Stimulated activated CD4-positive, alpha-beta T cell treated with anti-CD3 and anti-CD28 coated beads, Interleukin-12 subunit alpha, Interleukin-12 subunit beta, amount 100 ng/mL, for 48 hours (primary cell): ENCODE measurements around the gene CFAP74.
A peak's percentile ranks its signal among the peaks of the same experiment; 100 is the strongest.
"Not testable (repeated sequence)": the region's sequence is repeated elsewhere in the genome, so short reads cannot be mapped to it uniquely, and the experiment has no call there.

Experiments
- DNase-seq, 3 donors: peaks; one replicate each; pipeline ENCODE4 v3.0.0-alpha.2; 2020; ENCODE audit warnings: low read depth in 2 of 3, low spot score in 1 of 3

The CFAP74 gene

GRCh38 chr1:1899266-1899966 is 104.2 kb downstream of the CFAP74 start:
- no peak for DNase-seq

GRCh38 chr1:1898246-1898933 is 105.2 kb downstream of the CFAP74 start:
- DNase-seq, result no peak

GRCh38 chr1:1895456-1896336 is 107.9 kb downstream of the CFAP74 start:
- no peak for DNase-seq

DNA sequence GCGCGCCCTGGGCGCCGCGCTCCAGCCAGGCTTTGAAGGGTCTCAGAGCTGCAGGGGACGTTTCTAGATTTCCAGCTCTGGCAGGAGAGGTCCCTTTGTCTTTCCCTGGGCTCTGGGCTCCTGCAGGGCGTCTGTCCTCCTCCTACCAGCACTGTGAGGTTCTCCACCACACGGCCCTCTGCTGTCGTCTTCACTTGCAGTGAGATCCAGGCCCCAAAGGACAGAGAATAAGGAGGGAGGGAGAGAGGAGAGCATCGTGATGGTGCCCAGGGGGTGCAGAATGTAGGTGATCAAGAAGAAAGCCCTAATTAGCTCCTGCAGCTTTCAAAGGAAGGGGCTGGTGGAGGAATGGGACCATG is 108.5 kb downstream of the CFAP74 start:
- DNase-seq, result no peak

GRCh38 chr1:1894354-1895059 is 109.1 kb downstream of the CFAP74 start:
- DNase-seq, result no peak

DNA sequence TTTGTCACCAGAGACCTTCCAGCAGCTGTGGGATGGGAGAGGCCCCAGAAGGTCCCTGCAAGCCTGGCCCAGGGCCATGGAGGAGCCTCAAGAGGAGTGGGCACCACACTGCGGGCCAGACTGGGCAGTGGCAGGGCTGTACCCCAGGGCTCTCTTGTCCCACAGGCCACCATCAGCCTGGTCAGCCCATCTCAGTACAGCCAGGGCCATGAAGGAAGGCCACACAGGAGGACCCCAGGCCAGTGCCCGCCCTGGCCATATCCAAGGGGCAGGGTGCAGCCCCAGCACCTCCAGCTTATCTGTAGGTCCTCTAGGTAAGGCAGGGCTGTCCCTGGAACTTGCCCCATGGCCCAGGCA is 109.6 kb downstream of the CFAP74 start:
- no peak for DNase-seq

GRCh38 chr1:1893291-1893985 is 110.1 kb downstream of the CFAP74 start:
- DNase-seq, result no peak

GRCh38 chr1:1892763-1893120 is 110.8 kb downstream of the CFAP74 start:
- no peak for DNase-seq

GRCh38 chr1:1892079-1892762 is 111.4 kb downstream of the CFAP74 start:
- no peak for DNase-seq

DNA sequence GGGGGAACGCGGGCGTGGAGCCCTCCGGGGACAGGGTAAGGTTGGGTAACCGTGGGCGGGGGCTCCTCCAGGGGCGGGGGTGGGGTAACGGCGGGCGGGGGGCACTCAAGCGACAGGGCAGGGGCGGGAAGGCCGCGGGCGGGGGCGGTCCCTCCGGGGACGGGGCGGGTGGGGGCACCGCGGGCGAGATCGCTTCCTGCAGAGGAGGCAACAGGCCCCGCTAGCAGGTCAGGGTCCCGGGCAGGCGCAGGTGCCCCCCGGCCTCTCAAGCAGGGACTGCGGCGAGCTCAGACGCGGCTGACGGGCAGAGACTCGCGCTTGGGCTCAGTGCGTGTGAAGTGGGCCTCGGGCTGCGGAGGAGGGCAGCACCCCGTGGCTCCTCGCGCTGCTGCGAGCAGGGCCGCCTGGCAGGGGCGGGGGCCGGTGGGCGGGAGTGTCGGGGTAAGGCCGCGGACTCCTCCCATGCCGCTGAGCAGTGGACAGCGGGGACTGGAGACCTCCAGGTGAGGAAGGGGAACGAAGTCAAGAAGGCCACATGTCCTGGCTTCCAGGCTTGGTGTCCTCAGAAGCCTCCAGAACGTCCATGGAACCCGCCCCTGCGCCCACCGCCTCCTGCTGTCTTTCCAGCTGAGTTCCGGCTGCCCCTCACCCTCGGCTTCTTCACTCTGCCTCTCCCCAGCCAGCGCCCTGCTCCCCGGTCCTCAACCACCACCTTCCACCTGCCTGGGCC is 112.1 kb downstream of the CFAP74 start:
- peak; percentile 23 to 64 (median 39) for DNase-seq

GRCh38 chr1:1890506-1891348 is 112.9 kb downstream of the CFAP74 start, which contains the start of gene GNB1:
GNB1 (minus strand) TSS chr1:1891087; CDS start chr1:1825453, 65,634 bp downstream.
- peak; percentile 77 to 84 (median 77) for DNase-seq

- peak in 1 of 3 donors; percentile 35 for DNase-seq
These were observed 113.6 kb downstream of the CFAP74 start for GRCh38 chr1:1889847-1890505.

DNA sequence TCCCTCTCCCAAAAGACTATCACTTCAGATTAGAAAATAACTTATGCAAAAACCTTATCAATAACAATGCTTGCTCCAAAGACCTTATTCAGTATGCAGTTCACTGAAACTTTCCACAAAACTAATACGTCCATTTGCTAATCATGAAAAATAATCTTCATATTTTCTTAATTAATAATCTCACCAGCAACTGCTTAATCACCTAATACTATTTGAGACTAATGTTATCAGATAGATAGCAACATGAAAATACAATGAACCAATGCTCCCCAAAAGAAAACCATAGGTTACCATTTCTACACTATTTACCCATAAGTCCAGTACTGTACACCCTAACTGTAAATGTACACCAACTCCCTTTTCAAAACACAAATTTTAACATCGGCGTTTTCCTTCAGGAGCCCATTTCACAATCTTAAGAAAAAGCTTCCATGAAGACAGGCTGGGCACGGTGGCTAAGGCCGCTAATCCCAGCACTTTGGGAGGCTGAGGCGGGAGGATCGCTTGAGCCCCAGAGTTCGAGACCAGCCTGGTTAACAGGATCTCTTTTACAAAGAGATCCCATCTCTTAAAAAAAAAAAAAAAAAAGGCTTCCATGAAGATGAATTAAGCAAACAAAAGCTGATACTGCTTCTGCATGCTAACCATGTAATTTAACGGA is 114.4 kb downstream of the CFAP74 start:
- no peak for DNase-seq

DNA sequence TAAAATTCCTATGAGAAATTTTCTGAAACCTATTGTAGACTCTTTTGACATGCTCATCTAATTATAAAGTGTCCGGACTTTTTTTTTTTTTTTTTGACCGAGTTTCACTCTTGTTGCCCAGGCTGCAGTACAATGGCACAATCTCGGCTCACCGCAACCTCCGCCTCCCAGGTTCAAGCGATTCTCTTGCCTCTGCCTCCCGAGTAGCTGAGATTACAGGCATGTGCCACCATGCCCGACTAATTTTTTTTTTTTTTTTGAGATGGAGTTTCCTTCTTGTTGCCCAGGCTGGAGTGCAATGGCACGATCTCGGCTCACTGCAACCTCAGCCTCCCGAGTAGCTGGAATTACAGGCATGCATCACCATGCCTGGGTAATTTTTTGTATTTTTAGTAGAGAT is 119.7 kb downstream of the CFAP74 start:
- not testable (repeated sequence) for DNase-seq

GRCh38 chr1:1883092-1883873 is 120.3 kb downstream of the CFAP74 start:
- DNase-seq, result no peak

GRCh38 chr1:1881727-1882126 is 121.9 kb downstream of the CFAP74 start:
- DNase-seq, result no peak
